Sigmoid colon (tissue), 7 donors: ENCODE results near the gene GOLGA8B. TPM values are rescaled to one million over a fixed set of nuclear protein-coding genes. Genes with fewer than 3 reads are reported as not detected.

ENCODE experiments used
- DNase-seq: peaks from one replicate; pipeline ENCODE4 v3.0.0-alpha.2; 2019
- H3K27ac ChIP-seq, 4 donors: fragments of 200-600 bp; sonication (generic); one replicate each; pipeline ENCODE4 v1.5.1; 2016 to 2019; ENCODE audit warnings: mild to moderate bottlenecking in 1 of 4
- H3K27me3 ChIP-seq, 3 donors: fragments of 200-600 bp; sonication (generic); one replicate each; pipeline ENCODE4 v1.5.1; 2019; ENCODE audit warnings: mild to moderate bottlenecking in 1 of 3
- H3K36me3 ChIP-seq, 4 donors: fragments of 200-600 bp; sonication (generic); one replicate each; pipeline ENCODE4 v1.5.1; 2016 to 2019
- H3K4me1 ChIP-seq, 4 donors: fragments of 200-600 bp; sonication (generic); one replicate each; pipeline ENCODE4 v1.5.1; 2017 to 2019
- H3K4me3 ChIP-seq, 4 donors: fragments of 200-600 bp; sonication (generic); one replicate each; pipeline ENCODE4 v1.5.1; 2017 to 2019; ENCODE audit warnings: mild to moderate bottlenecking in 2 of 4, moderate library complexity in 1 of 4
- H3K9me3 ChIP-seq, 4 donors: fragments of 200-600 bp in 3 of 4; sonication (generic) in 3 of 4; one replicate each; pipeline versions ENCODE4 v1.5.1 to v1.6.1; 2013 to 2019
- EP300 ChIP-seq, 4 donors: sonication (generic); formaldehyde crosslinking; IDR thresholded peaks; one replicate each; pipeline ENCODE4 v1.6.1; 2017; ENCODE audit warnings: antibody characterized with exemption in 4 of 4
- POLR2A ChIP-seq, 2 donors: fragments of 450-650 bp; IDR thresholded peaks; one replicate each; pipeline ENCODE4 v1.6.1; 2016; ENCODE audit warnings: antibody characterized with exemption in 2 of 2, mild to moderate bottlenecking in 2 of 2, moderate library complexity in 2 of 2
- POLR2AphosphoS5 ChIP-seq, 4 donors: sonication (generic); formaldehyde crosslinking; IDR thresholded peaks; one replicate each; pipeline ENCODE4 v1.6.1; 2017; ENCODE audit warnings: antibody characterized with exemption in 4 of 4
- WGBS, 2 donors: extraction: QIAGEN DNeasy Blood & Tissue Kit; methylation state at CpG; one replicate each; pipeline ENCODE4 v1.1.7; 2013; 5-methylcytosine and 5-hydroxymethylcytosine counted together
- intact Hi-C: fragments of 100-400 bp; cut with DNase I; formaldehyde crosslinking; loops from one replicate; pipeline ENCODE4 v1.15.1; 2023
- polyA plus RNA-seq, 3 donors: library from polyadenylated mRNA; stranded (reverse); fragments of 200-250 nt; gene quantifications; one replicate each; pipeline ENCODE4 v1.2.3, GENCODE V29; 2013
- total RNA-seq, 4 donors: library from RNA; depleted of rRNA; stranded (reverse); fragments of >200 nt; gene quantifications; one replicate each; pipeline ENCODE4 v1.1.0, GENCODE V29; 2016
- TF ChIP-seq, protein P1 (sequence below), 4 experiments: fragments of 450-650 bp in 3 of 4; fragments of 200-600 bp in 1 of 4; IDR thresholded peaks; one replicate each; pipeline ENCODE4 v1.5.1; 2016 to 2019; ENCODE audit warnings: antibody characterized with exemption in 4 of 4, mild to moderate bottlenecking in 3 of 4, moderate library complexity in 2 of 4
- donor health status: healthy with polysubstance abuse.
- donor health status: Bipolar disorder and iron deficiency.
- donor health status: healthy.

Gene GOLGA8B
- total and polyA plus RNA-seq, 7 donors: 1.2 to 102 (median 57.6) TPM

DNA sequence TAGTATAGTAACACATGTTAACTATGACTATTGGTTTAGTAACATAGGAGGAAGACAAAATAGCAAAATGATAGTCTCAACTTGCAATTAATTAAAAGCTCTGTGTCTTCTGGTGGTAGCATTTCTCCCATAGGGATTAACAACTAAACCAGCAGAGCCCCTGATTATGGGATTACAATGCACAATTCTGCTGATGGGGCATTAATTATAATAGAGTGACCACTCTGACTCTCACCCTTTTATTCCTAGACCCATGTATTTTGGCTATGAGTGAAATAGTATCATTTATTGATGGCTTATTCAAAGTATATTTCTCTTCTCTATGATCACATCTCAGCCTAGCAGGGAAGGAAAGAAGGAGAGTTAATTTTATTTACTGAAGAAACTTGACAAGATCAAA lies 17.5 kb upstream of the GOLGA8B start:
- TF ChIP-seq POLR2A (IDR thresholded peaks at IDR 0.05) (no peak), POLR2AphosphoS5 (IDR thresholded peaks at IDR 0.05) (no peak), EP300 (IDR thresholded peaks at IDR 0.05) (no peak)
- TF ChIP-seq, protein P1, sequence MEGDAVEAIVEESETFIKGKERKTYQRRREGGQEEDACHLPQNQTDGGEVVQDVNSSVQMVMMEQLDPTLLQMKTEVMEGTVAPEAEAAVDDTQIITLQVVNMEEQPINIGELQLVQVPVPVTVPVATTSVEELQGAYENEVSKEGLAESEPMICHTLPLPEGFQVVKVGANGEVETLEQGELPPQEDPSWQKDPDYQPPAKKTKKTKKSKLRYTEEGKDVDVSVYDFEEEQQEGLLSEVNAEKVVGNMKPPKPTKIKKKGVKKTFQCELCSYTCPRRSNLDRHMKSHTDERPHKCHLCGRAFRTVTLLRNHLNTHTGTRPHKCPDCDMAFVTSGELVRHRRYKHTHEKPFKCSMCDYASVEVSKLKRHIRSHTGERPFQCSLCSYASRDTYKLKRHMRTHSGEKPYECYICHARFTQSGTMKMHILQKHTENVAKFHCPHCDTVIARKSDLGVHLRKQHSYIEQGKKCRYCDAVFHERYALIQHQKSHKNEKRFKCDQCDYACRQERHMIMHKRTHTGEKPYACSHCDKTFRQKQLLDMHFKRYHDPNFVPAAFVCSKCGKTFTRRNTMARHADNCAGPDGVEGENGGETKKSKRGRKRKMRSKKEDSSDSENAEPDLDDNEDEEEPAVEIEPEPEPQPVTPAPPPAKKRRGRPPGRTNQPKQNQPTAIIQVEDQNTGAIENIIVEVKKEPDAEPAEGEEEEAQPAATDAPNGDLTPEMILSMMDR (IDR thresholded peaks at IDR 0.05): no peak
- no peak overlapping the region for H3K27ac ChIP-seq
- H3K36me3 ChIP-seq: no peaks in the 10 kb centered on the region
- H3K4me1 ChIP-seq: no peaks in the 10 kb centered on the region
- no peaks in the 10 kb centered on the region for H3K27me3 ChIP-seq
- no peaks in the 10 kb centered on the region for H3K9me3 ChIP-seq
- intact Hi-C loops: no loop called here
- H3K4me3 ChIP-seq: no peak overlapping the region
- no peak for DNase-seq

- no peaks in the 10 kb centered on the region for H3K4me1 ChIP-seq
- TF ChIP-seq POLR2AphosphoS5 (IDR thresholded peaks at IDR 0.05) (no peak), POLR2A (IDR thresholded peaks at IDR 0.05) (no peak), EP300 (IDR thresholded peaks at IDR 0.05) (no peak)
- TF ChIP-seq, protein P1 (IDR thresholded peaks at IDR 0.05): no peak
- no peaks in the 10 kb centered on the region for H3K9me3 ChIP-seq
- no peaks in the 10 kb centered on the region for H3K27me3 ChIP-seq
- no peak overlapping the region for H3K27ac ChIP-seq
- no peak for DNase-seq
- 61 to 79% methylated on average over 2 of the region's 2 CpGs for WGBS, 2 donors
- intact Hi-C loops: no loop called here
- H3K4me3 ChIP-seq: no peak overlapping the region
- no peaks in the 10 kb centered on the region for H3K36me3 ChIP-seq
These were observed 15.5 kb upstream of the GOLGA8B start for GRCh38 chr15:34598799-34599585.

DNA sequence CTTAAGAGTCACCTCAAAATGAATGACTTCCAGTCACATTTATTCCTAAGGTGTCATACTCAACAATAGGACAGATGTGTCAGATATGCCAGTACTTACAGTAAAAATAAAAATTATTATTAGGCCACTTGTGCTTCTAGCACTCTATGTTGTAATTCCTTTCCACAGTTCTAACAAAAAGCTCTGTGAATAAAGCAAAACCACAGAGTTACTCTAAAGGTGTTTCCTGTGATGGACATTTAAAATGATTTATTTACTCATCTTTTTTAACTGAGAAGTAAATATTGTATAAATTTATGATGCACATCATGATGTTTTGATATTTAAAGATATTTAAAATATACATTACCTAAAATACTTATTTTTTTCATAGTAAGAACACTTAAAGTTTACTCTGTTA lies 13.9 kb upstream of the GOLGA8B start:
- no peak overlapping the region for H3K27ac ChIP-seq
- intact Hi-C loops: no loop called here
- no peaks in the 10 kb centered on the region for H3K27me3 ChIP-seq
- no peak overlapping the region for H3K4me3 ChIP-seq
- TF ChIP-seq EP300 (IDR thresholded peaks at IDR 0.05): no peak
- no peak for TF ChIP-seq POLR2A (IDR thresholded peaks at IDR 0.05)
- TF ChIP-seq POLR2AphosphoS5 (IDR thresholded peaks at IDR 0.05): no peak
- TF ChIP-seq, protein P1 (IDR thresholded peaks at IDR 0.05): no peak
- no peak for DNase-seq
- H3K36me3 ChIP-seq: no peaks in the 10 kb centered on the region
- H3K4me1 ChIP-seq: no peaks in the 10 kb centered on the region
- no peaks in the 10 kb centered on the region for H3K9me3 ChIP-seq

DNA sequence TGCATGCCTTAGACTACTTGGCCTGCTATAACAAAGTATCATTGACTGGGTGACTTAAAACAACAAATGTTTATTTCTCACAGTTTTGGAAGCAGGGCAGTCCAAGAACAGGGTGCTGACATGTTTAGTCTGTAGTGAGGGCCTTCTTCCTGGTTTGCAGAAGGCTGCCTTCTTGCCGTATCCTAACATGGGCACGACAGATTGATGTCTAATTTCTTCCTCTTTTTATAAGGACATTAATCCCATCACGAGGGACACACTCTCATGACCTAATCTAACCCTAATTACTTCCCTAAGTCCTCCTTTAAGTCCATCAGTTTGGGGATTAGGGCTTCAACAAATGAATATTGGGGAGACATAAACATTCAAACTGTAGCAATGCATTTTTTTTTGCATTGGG lies 10.9 kb upstream of the GOLGA8B start:
- Histone ChIP-seq H3K27ac (no peak overlapping the region), H3K9me3 (no peaks in the 10 kb centered on the region), H3K36me3 (no peaks in the 10 kb centered on the region), H3K27me3 (no peaks in the 10 kb centered on the region), H3K4me3 (no peak overlapping the region), H3K4me1 (no peaks in the 10 kb centered on the region)
- no peak for DNase-seq
- TF ChIP-seq POLR2AphosphoS5 (IDR thresholded peaks at IDR 0.05) (no peak), EP300 (IDR thresholded peaks at IDR 0.05) (no peak), POLR2A (IDR thresholded peaks at IDR 0.05) (no peak)
- TF ChIP-seq, protein P1 (IDR thresholded peaks at IDR 0.05): no peak
- intact Hi-C loops: no loop called here
- whole genome bisulfite sequencing, 2 donors: 30 to 69% methylated on average over 3 of the region's 3 CpGs

DNA sequence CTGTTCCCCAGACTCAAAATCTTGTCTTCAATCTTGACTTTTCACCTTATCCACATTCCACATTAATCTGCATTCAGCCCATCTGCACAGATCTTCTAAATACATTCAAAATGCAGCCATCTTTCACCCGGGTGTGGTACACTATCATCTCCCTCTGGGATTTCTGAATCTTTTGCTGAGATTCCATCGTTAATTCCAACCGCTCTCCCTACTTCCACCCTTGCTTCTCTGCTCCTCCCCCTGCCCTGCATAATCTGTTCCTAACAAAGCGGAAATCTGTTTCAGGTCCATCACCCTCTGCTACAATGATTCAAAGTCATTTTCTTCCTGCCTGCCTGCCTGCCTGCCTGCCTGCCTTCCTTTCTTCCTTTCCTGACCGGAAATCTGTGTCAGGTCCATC lies 7.9 kb upstream of the GOLGA8B start:
- no peak overlapping the region for H3K27ac ChIP-seq
- intact Hi-C loops: no loop called here
- TF ChIP-seq, protein P1 (IDR thresholded peaks at IDR 0.05): no peak
- TF ChIP-seq POLR2A (IDR thresholded peaks at IDR 0.05): no peak
- no peak for TF ChIP-seq POLR2AphosphoS5 (IDR thresholded peaks at IDR 0.05)
- TF ChIP-seq EP300 (IDR thresholded peaks at IDR 0.05): no peak
- H3K9me3 ChIP-seq: no peaks in the 10 kb centered on the region
- H3K27me3 ChIP-seq: no peaks in the 10 kb centered on the region
- H3K4me1 ChIP-seq: peaks cover 0 to 5% (median 0%) of the 10 kb centered on the region in 4 donors
- 64 to 65% methylated on average over 5 of the region's 5 CpGs for WGBS, 2 donors
- no peak for DNase-seq
- no peak overlapping the region for H3K4me3 ChIP-seq
- H3K36me3 ChIP-seq: no peaks in the 10 kb centered on the region
